HL-60 (cell line): ENCODE data around the gene MELK.

Experiments
- DNase-seq, 2 experiments: peaks; one replicate each; pipeline ENCODE4 v3.0.0-alpha.2; 2010 to 2020; ENCODE audit warnings: low read depth in 1 of 2, low spot score in 1 of 2
- H3K27ac ChIP-seq: fragments of 250-450 bp; sonication (Bioruptor Pico); replicated peaks from 2 replicates; pipeline ENCODE4 v1.5.1; 2020; ENCODE audit warnings: mild to moderate bottlenecking, moderate library complexity
- H3K27me3 ChIP-seq: fragments of 250-450 bp; sonication (Bioruptor Pico); 2 replicates; pipeline ENCODE4 v1.5.1; 2021; ENCODE audit warnings: mild to moderate bottlenecking, moderate library complexity; ENCODE audit not compliant: insufficient read depth, poor library complexity, severe bottlenecking
- H3K4me3 ChIP-seq: replicated peaks from 2 replicates; pipeline ENCODE4 v1.5.1; 2011; ENCODE audit warnings: mild to moderate bottlenecking, control low read depth, low read length; ENCODE audit not compliant: insufficient read depth
- CTCF ChIP-seq: IDR thresholded peaks from one replicate; pipeline ENCODE4 v1.5.1; 2011; ENCODE audit warnings: low read length, control low read depth, inconsistent platforms; ENCODE audit not compliant: insufficient read depth
- GABPA ChIP-seq: IDR thresholded peaks from 2 replicates; pipeline ENCODE4 v1.6.1; 2012; ENCODE audit warnings: low read depth
- POLR2AphosphoS5 ChIP-seq: IDR thresholded peaks from 2 replicates; pipeline ENCODE4 v1.6.1; 2012; ENCODE audit warnings: low read depth
- SPI1 ChIP-seq: IDR thresholded peaks from 2 replicates; pipeline ENCODE4 v1.6.1; 2012; ENCODE audit warnings: low read depth, mild to moderate bottlenecking, borderline replicate concordance
- TF ChIP-seq, protein P1 (sequence below): IDR thresholded peaks from 2 replicates; pipeline ENCODE4 v1.6.1; 2012; ENCODE audit warnings: low read depth; ENCODE audit not compliant: insufficient replicate concordance

The MELK gene

GRCh38 chr9:36665921-36666431 lies 93.3 kb downstream of the MELK start:
- TF ChIP-seq CTCF (no peak), POLR2AphosphoS5 (no peak), GABPA (no peak), SPI1 (no peak)
- TF ChIP-seq, protein P1, sequence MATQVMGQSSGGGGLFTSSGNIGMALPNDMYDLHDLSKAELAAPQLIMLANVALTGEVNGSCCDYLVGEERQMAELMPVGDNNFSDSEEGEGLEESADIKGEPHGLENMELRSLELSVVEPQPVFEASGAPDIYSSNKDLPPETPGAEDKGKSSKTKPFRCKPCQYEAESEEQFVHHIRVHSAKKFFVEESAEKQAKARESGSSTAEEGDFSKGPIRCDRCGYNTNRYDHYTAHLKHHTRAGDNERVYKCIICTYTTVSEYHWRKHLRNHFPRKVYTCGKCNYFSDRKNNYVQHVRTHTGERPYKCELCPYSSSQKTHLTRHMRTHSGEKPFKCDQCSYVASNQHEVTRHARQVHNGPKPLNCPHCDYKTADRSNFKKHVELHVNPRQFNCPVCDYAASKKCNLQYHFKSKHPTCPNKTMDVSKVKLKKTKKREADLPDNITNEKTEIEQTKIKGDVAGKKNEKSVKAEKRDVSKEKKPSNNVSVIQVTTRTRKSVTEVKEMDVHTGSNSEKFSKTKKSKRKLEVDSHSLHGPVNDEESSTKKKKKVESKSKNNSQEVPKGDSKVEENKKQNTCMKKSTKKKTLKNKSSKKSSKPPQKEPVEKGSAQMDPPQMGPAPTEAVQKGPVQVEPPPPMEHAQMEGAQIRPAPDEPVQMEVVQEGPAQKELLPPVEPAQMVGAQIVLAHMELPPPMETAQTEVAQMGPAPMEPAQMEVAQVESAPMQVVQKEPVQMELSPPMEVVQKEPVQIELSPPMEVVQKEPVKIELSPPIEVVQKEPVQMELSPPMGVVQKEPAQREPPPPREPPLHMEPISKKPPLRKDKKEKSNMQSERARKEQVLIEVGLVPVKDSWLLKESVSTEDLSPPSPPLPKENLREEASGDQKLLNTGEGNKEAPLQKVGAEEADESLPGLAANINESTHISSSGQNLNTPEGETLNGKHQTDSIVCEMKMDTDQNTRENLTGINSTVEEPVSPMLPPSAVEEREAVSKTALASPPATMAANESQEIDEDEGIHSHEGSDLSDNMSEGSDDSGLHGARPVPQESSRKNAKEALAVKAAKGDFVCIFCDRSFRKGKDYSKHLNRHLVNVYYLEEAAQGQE = no peak
- DNase-seq = peak in 1 of 2 experiments; percentile 1
- no peak overlapping the region for H3K27ac ChIP-seq

DNA sequence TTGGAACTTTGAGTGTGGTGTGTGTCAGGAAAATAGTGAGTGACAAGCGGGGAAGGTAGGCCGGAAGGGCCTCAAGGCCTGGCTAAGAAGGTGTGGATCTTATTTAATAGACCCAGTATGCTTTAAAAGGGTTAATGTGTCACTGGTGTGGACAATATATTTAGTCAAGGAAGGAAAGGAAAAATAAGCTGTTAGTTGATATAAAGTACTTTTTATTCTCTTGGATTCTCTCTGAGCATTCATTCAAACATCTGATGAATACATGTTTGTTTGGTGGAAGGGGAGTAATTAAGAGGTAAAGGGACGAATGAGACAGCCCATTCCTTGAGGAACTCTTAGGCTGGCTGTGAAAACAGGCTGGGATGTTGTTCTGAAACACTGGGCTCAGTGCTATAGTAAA lies 98.9 kb downstream of the MELK start:
- Histone ChIP-seq H3K27me3 (no peaks in the 10 kb centered on the region), H3K27ac (no peak overlapping the region), H3K4me3 (no peak overlapping the region)
- DNase-seq = no peak
- no peak for TF ChIP-seq POLR2AphosphoS5

More at GRCh38 chr9:36665921-36666431, 93.3 kb downstream of the MELK start:
- no peak overlapping the region for H3K4me3 ChIP-seq
- no peaks in the 10 kb centered on the region for H3K27me3 ChIP-seq

- no peak for DNase-seq
- Histone ChIP-seq H3K27me3 (no peaks in the 10 kb centered on the region), H3K4me3 (no peak overlapping the region), H3K27ac (no peak overlapping the region)
- TF ChIP-seq, protein P1 = no peak
- TF ChIP-seq CTCF = no peak
- no peak for TF ChIP-seq SPI1
- no peak for TF ChIP-seq GABPA
- TF ChIP-seq POLR2AphosphoS5 = no peak
These were observed 103.4 kb downstream of the MELK start for GRCh38 chr9:36676091-36676490.

GRCh38 chr9:36676778-36677485 lies 104.2 kb downstream of the MELK start:
- Histone ChIP-seq H3K4me3 (no peak overlapping the region), H3K27ac (no peak overlapping the region), H3K27me3 (no peaks in the 10 kb centered on the region)
- TF ChIP-seq GABPA = no peak
- TF ChIP-seq SPI1 = no peak
- TF ChIP-seq, protein P1 = no peak
- no peak for TF ChIP-seq POLR2AphosphoS5
- TF ChIP-seq CTCF = no peak
- DNase-seq = no peak
